IPS-20b (cell line): ENCODE data around the gene IRS1.

Experiments
- H3K27ac ChIP-seq: one replicate; pipeline ENCODE4 v1.5.1; 2013; ENCODE audit warnings: low read length
- H3K27me3 ChIP-seq: 2 replicates; pipeline ENCODE4 v1.6.1; 2013; ENCODE audit warnings: mild to moderate bottlenecking, low read length, inconsistent platforms; ENCODE audit not compliant: insufficient read depth
- H3K36me3 ChIP-seq: 2 replicates; pipeline ENCODE4 v1.6.1; 2013; ENCODE audit warnings: low read depth, mild to moderate bottlenecking, inconsistent platforms, low read length, moderate library complexity; ENCODE audit not compliant: insufficient read depth
- H3K4me1 ChIP-seq: 2 replicates; pipeline ENCODE4 v1.6.1; 2013; ENCODE audit warnings: mild to moderate bottlenecking, control low read depth, inconsistent platforms, low read length, moderate library complexity; ENCODE audit not compliant: insufficient read depth
- H3K4me3 ChIP-seq: 2 replicates; pipeline ENCODE4 v1.5.1; 2013; ENCODE audit warnings: mild to moderate bottlenecking, low read length, inconsistent platforms
- H3K9ac ChIP-seq: 2 replicates; pipeline ENCODE4 v1.6.1; 2013; ENCODE audit warnings: low read depth, mild to moderate bottlenecking, inconsistent platforms, low read length, moderate library complexity
- H3K9me3 ChIP-seq: 2 replicates; pipeline ENCODE4 v1.6.1; 2013; ENCODE audit warnings: mild to moderate bottlenecking, low read depth, low read length, inconsistent platforms; ENCODE audit not compliant: insufficient read depth

IRS1 gene

DNA sequence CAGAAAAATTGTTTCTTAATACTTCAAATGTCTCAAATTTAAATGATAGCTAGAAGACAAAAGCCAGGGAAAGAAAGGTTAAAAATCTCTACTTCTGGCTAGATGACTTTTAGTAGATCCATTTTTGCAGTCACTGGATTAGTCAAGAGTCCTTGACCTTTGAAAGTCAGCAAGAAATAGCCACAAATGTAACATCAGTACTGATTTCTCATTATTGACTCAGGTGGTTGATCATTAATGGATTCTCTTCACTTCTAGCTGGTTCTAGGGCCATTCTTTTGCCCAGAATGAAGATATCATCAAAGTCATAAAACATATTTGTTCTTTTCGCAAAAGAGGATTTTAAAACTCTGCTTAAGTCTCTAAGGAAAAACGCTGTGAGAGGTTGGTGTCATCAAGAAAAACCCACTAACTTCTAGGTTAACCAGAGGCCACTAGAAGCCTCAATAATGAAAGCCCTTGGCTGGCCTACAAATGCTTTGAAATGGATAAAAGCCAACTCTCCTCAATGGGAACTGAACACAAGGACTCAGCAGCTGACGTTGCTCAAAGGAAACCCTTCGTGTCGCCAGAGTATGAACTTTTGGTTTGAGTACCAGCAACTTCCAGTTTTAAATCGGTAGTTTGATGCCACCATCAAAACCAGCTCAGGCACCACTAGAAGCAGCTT, 66.3 kb downstream of the IRS1 start:
- no peak overlapping the region for H3K4me3 ChIP-seq
- H3K9me3 ChIP-seq = no peaks in the 10 kb centered on the region
- no peaks in the 10 kb centered on the region for H3K27me3 ChIP-seq
- H3K9ac ChIP-seq = no peak overlapping the region
- no peaks in the 10 kb centered on the region; the same call in 1 of the 2 replicates for H3K4me1 ChIP-seq
- no peaks in the 10 kb centered on the region; the same call in 1 of the 2 replicates for H3K36me3 ChIP-seq
- H3K27ac ChIP-seq = no peak overlapping the region

DNA sequence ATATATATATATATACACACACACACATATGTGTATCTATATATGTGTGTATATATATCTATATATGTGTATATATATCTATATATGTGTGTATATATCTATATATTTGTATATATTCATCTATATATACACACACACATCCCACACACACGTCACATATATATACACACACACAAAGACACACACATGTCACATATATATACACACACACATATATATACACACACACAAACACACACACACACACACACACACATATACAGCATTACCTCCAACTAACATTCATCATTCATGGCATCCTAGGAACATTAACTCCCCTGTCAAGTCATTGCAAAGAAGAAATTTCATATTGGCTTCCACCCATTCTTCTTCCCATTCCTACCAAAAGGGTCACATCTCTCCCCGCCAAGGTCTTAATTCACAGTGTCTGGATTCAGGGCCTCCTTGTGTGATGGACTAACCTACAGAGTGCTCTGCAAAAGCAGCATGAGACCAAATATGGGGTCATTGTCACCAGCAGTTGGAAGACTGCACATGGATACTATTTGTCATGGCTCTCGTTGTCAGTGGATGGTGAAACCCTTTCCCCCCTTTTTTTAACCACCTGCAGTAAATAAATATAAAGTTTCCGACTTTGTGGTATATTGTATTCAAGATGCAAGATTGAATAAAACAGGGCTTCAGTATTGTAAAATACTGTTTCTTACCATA, 67.0 kb downstream of the IRS1 start:
- Histone ChIP-seq H3K27me3 (no peaks in the 10 kb centered on the region), H3K4me1 (no peaks in the 10 kb centered on the region; the same call in 1 of the 2 replicates), H3K27ac (no peak overlapping the region), H3K9ac (no peak overlapping the region), H3K36me3 (no peaks in the 10 kb centered on the region; the same call in 1 of the 2 replicates), H3K4me3 (no peak overlapping the region), H3K9me3 (no peaks in the 10 kb centered on the region)

DNA sequence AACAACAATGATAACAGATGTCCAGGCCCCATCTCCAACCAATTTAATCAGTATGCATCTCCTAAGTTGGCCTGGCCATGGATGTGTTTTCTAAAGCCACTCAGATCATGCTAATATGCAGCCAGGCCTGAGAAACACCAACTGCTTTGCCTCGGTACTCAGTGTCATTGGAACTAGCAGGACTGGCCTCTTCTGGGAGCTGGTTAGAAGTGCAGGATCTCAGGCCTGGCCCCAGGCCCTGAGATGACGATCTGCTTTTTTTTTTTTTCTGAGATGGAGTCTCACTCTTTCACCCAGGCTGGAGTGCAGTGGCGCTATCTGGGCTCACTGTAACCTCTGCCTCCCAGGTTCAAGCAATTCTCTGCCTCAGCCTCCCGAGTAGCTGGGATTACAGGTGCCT, 69.1 kb downstream of the IRS1 start:
- no peaks in the 10 kb centered on the region for H3K27me3 ChIP-seq
- H3K4me1 ChIP-seq = no peaks in the 10 kb centered on the region; the same call in 1 of the 2 replicates
- H3K27ac ChIP-seq = no peak overlapping the region
- no peak overlapping the region for H3K4me3 ChIP-seq
- H3K9me3 ChIP-seq = no peaks in the 10 kb centered on the region
- H3K36me3 ChIP-seq = no peaks in the 10 kb centered on the region
- no peak overlapping the region for H3K9ac ChIP-seq

DNA sequence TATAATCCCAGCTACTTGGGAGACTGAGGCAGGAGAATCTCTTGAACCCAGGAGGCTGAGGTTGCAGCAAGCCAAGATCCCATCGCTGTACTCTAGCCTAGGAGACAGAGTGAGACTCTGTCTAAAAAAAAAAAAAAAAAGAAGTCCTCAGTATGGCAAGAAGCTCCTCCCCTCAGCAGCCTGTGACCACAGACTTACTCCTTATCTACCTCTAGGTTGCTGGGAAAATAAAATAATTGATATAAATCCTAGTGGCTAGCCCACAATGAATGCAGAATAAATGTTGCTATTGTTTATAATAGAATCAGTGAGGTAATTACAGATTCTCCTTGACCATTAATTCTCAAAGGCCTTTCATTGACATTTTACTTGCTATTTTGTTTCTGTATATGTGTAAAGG, 70.6 kb downstream of the IRS1 start:
- H3K36me3 ChIP-seq = no peaks in the 10 kb centered on the region
- no peaks in the 10 kb centered on the region for H3K27me3 ChIP-seq
- H3K27ac ChIP-seq = no peak overlapping the region
- H3K4me1 ChIP-seq = no peaks in the 10 kb centered on the region; the same call in 1 of the 2 replicates
- no peaks in the 10 kb centered on the region for H3K9me3 ChIP-seq
- no peak overlapping the region for H3K4me3 ChIP-seq
- no peak overlapping the region for H3K9ac ChIP-seq

DNA sequence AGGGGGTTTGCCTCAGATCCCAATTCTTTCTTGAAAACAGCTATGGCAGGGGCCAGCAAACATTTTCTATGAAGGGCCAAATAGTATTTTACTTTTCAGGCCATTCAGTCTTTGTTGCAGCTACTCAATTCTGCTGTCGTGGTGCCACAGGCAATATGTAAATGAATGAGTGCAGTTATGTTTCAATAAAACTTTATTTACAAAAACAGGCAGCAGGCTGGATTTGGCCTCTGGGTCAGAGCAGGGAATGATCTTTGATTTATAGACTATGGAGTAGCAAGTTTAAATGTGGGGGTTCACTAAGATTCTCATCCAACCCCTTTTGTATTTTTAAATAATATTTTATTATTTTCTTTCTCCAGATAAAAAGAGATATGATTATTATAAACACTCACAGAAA, 72.4 kb downstream of the IRS1 start:
- Histone ChIP-seq H3K27ac (no peak overlapping the region), H3K4me3 (no peak overlapping the region)

DNA sequence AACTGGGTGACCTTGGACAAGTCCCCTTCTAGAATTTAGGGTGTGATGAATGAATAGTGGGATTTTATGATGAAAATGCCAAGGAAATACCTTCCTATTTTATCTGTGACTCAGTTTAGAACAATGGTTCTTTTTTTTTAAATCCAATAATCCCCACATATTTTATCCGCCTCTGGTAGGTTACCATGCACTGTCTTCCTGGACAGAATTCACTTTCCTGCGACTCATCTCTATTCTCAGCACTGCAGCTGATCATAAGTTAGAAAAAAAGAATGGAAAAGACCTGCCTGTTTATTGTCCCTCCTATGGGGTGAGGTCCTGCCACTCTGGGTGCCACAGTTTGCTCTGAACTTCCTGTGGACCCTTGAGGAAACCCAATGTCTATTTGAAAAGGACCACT, 73.1 kb downstream of the IRS1 start:
- no peak overlapping the region for H3K9ac ChIP-seq
- no peak overlapping the region for H3K27ac ChIP-seq
- no peaks in the 10 kb centered on the region; the same call in 1 of the 2 replicates for H3K4me1 ChIP-seq
- H3K36me3 ChIP-seq = no peaks in the 10 kb centered on the region
- H3K9me3 ChIP-seq = no peaks in the 10 kb centered on the region
- H3K27me3 ChIP-seq = no peaks in the 10 kb centered on the region
- no peak overlapping the region for H3K4me3 ChIP-seq

More for the DNA sequence above, 72.4 kb downstream of the IRS1 start:
- no peaks in the 10 kb centered on the region; the same call in 1 of the 2 replicates for H3K4me1 ChIP-seq
- H3K36me3 ChIP-seq = no peaks in the 10 kb centered on the region
- no peak overlapping the region for H3K9ac ChIP-seq
- no peaks in the 10 kb centered on the region for H3K9me3 ChIP-seq
- no peaks in the 10 kb centered on the region for H3K27me3 ChIP-seq

DNA sequence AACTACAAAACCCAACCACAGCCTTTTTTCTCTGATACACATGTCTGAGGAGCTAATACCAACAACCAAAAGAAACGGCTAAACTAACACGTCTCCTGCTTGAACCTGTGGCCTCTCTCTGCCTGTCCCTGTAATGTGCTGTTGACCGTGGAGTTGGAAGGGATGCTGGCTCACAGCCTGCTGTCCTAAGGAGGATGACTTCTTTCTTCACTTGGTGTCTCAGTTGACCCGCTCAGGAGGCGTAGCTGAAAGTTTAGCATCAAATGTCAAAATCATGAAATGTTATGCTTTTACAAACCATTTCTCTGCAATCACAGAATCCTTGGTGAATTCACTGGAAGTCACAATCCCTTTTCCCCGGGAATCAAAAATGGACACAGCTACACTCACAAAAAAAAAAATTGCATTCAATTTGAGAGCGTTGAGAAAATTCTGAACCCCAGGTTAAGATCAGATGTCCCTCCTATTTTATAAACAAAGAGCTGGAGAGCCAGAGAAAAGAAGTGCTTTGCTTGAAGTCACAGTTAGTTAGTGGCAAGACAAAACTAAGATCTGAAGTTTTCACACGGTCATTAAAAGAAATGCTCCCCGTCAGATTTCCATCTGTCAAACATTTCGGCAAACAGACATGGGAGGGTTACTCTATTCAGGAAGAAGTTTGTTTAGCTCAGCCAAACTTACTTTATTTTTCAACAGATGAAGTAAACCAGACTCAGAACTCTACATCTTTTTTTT, 74.3 kb downstream of the IRS1 start:
- no peak overlapping the region for H3K27ac ChIP-seq
- H3K9me3 ChIP-seq = no peaks in the 10 kb centered on the region
- no peaks in the 10 kb centered on the region for H3K36me3 ChIP-seq
- no peaks in the 10 kb centered on the region for H3K27me3 ChIP-seq
- no peak overlapping the region for H3K9ac ChIP-seq
- no peaks in the 10 kb centered on the region; the same call in 1 of the 2 replicates for H3K4me1 ChIP-seq
- no peak overlapping the region for H3K4me3 ChIP-seq

DNA sequence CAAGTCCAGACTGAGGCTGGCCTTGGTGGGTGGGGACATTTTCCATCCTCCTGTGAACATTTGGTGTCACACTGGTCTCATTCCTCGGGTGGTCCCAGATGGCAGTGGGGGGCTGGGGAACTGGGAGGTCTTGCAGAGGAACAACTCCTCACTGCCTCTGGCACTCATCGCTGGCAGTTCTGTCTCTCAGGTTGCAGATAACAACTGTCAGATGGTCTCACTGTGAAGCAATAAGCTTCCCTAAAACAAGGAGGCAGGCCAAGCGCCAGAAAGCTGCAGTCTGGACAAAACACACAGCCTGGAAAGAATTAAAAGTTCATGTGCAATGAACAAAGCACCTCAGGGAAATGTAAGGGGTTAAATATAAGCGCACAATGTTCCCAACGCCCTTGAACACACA, 78.1 kb downstream of the IRS1 start:
- Histone ChIP-seq H3K27me3 (no peaks in the 10 kb centered on the region), H3K4me1 (no peaks in the 10 kb centered on the region; the same call in 1 of the 2 replicates), H3K36me3 (no peaks in the 10 kb centered on the region), H3K27ac (no peak overlapping the region), H3K4me3 (no peak overlapping the region), H3K9me3 (no peaks in the 10 kb centered on the region), H3K9ac (no peak overlapping the region)

DNA sequence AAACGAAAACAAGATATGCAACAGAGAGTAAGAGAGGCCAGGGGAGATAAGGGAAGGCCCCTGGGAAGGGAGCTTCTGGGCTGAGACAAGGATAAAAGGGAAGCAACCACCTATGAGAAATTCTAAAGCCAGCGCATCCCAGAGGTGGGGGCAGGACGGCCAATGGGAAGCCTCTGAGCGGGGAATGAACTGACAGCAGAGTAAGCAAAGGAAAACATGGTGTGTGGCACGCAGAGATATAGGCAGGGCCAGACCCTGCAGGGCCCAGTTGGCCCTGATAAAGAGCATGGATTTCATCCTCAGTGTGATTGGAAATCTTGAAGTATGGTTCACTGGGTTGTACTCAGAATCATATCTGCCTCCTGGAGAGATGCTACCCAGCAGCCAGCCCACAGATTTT, 78.7 kb downstream of the IRS1 start:
- H3K9ac ChIP-seq = no peak overlapping the region
- H3K36me3 ChIP-seq = no peaks in the 10 kb centered on the region
- no peak overlapping the region for H3K27ac ChIP-seq
- no peaks in the 10 kb centered on the region; the same call in 1 of the 2 replicates for H3K4me1 ChIP-seq
- no peaks in the 10 kb centered on the region for H3K27me3 ChIP-seq
- no peaks in the 10 kb centered on the region for H3K9me3 ChIP-seq
- H3K4me3 ChIP-seq = no peak overlapping the region

DNA sequence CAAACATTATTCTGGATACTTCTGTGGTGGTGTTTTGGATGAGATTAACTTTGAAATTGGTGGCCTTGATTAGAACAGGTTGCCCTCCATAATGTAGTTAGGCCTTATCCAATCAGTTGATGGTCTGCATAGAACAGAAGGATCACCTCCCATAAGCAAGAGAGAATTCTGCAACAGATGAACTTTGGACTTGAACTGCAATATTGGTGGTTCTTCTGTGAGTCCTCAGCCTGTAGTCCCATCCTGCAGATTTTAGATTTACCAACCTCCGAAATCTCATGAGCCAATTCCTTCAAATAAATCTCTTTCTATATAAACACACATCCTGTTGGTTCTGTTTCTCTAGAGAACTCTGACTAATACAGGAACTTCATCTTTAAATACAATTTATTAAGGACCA, 81.9 kb downstream of the IRS1 start:
- Histone ChIP-seq H3K36me3 (no peaks in the 10 kb centered on the region), H3K27ac (no peak overlapping the region), H3K9ac (no peak overlapping the region), H3K9me3 (no peaks in the 10 kb centered on the region), H3K4me1 (no peaks in the 10 kb centered on the region; the same call in 1 of the 2 replicates), H3K4me3 (no peak overlapping the region), H3K27me3 (no peaks in the 10 kb centered on the region)

DNA sequence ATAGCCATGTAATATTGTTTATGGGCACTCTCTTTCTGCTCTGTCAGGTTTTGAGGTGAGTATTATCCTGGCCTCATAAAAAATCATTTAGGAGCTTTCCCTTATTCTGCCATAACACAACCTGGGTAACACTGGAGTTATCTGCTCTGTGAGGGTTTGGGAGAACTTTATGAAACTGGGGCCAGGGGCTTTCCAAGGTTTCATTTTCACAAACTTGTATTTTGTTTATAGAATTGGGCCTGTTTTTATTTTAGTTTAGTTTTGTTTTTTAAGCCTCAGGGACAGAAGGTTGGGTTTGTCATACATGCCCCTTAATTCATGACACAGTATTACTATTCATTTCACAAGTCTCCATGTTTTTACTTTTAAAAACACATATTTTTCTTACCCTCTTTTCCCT, 83.5 kb downstream of the IRS1 start:
- Histone ChIP-seq H3K9me3 (no peaks in the 10 kb centered on the region), H3K36me3 (no peaks in the 10 kb centered on the region), H3K27ac (no peak overlapping the region), H3K27me3 (no peaks in the 10 kb centered on the region), H3K4me1 (no peaks in the 10 kb centered on the region; the same call in 1 of the 2 replicates), H3K9ac (no peak overlapping the region), H3K4me3 (no peak overlapping the region)
